Astrocyte of the spinal cord (primary cell): ENCODE results near the gene CRELD2.

Experiments
- DNase-seq: peaks from one replicate; pipeline ENCODE4 v3.0.0; 2011; ENCODE audit warnings: low read depth, low spot score
- H3K4me3 ChIP-seq: 2 replicates; pipeline ENCODE4 v1.5.1; 2011; ENCODE audit warnings: low read depth, mild to moderate bottlenecking, low read length, moderate library complexity
- in situ Hi-C: cut with HindIII; loops from 2 replicates; pipeline ENCODE4 v1.10.0; 2017; ENCODE audit warnings: low sequenced_read_pairs
- TF ChIP-seq, protein P1 (sequence below): IDR thresholded peaks from 2 replicates; pipeline ENCODE4 v1.5.1; 2012; ENCODE audit warnings: low read depth, mild to moderate bottlenecking, low read length, inconsistent platforms

Gene CRELD2

DNA sequence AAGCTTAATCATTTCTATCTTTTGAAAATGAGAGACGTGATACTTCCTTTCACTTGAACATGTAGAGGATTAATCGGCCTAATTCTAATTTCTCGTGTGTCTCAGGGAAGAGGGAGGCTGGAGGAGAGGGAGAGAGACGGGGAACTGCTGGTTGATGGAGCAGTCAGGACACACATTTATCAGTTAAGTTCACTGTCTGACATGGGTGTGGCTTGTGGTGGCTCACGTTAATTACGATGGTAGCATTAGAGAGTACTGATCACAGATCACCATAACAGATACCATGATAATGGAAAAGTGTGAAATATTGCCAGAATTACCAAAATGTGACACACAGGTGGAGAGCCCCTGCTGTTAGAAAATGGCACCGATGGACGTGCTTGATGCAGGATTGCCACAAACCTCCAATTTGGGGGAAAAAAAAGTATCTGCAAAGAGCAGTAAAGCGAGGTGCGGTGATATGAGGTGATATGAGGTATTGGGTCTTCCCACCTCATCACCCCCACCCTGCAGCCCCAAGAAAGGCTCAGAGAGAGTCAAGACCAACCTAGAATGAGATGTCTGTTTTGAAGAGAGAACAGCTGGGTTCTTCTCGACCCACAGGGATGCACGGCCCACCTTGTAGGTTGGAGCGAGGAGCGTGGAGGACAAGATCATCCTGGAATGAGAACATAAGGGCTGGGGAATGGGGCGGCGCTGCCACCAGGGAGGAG is 45.0 kb upstream of the CRELD2 start:
- TF ChIP-seq, protein P1, sequence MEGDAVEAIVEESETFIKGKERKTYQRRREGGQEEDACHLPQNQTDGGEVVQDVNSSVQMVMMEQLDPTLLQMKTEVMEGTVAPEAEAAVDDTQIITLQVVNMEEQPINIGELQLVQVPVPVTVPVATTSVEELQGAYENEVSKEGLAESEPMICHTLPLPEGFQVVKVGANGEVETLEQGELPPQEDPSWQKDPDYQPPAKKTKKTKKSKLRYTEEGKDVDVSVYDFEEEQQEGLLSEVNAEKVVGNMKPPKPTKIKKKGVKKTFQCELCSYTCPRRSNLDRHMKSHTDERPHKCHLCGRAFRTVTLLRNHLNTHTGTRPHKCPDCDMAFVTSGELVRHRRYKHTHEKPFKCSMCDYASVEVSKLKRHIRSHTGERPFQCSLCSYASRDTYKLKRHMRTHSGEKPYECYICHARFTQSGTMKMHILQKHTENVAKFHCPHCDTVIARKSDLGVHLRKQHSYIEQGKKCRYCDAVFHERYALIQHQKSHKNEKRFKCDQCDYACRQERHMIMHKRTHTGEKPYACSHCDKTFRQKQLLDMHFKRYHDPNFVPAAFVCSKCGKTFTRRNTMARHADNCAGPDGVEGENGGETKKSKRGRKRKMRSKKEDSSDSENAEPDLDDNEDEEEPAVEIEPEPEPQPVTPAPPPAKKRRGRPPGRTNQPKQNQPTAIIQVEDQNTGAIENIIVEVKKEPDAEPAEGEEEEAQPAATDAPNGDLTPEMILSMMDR: no peak
- no peak for DNase-seq
- no peak overlapping the region for H3K4me3 ChIP-seq
- in situ Hi-C loops: no loop called here

DNA sequence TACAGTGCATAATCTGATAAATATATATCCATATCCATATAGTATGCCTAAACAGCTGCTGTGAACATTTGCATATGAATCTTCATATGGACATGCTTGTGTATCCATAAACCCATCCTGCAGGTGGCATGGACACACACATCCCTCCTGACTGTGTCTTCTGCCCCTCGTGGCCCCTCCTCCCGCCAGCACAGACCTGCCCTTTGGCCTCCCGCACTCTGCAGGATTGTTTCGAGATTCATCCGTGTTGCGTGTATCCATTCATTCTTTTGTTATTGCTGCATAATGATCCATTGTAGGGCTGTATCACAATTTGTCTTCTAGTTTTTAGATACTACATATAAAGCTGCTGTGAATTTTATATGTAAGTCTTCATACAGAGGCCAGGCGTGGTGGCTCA is 40.8 kb upstream of the CRELD2 start:
- in situ Hi-C loops: no loop called here
- TF ChIP-seq, protein P1: no peak
- H3K4me3 ChIP-seq: no peak overlapping the region
- DNase-seq: no peak

DNA sequence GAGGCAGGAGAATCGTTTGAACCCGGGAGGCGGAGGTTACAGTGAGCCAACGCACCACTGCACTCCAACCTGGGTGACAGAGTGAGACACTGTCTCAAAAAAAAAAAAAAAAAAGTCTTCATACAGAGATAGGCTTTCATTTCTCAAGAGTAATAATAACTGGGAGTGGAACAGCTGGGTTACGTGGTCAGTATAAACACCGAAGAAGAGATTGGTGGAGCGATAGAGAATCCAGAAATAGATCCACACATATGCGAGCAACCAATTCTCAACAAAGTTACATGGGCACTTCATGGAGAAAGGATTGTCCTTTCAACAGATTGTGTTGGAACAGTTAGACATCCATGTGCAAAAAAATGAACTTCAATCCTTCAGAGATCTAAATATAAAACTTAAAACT is 40.2 kb upstream of the CRELD2 start:
- H3K4me3 ChIP-seq: no peak overlapping the region
- TF ChIP-seq, protein P1: no peak
- no peak for DNase-seq
- in situ Hi-C loops: no loop called here

DNA sequence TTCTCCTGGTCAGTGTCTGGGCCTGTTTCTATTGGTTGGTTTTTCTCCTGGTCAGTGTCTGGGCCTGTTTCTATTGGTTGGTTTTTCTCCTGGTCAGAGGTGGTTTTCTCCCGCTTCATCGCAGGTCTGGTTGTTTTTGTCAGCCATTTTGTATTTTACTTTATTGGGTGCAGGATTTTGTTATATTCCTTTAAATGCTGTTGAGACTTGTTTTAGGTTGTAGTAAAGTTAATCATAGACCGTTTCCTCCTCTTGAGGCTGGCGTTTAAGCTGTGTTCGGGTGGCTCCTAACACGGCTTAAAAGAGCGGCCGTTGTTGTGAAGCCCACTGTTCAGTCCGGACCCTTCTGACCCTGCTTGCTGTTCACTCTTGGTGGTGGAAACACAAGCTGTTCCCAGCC is 38.6 kb upstream of the CRELD2 start:
- DNase-seq: no peak
- H3K4me3 ChIP-seq: no peak overlapping the region
- in situ Hi-C loops: no loop called here
- TF ChIP-seq, protein P1: no peak

DNA sequence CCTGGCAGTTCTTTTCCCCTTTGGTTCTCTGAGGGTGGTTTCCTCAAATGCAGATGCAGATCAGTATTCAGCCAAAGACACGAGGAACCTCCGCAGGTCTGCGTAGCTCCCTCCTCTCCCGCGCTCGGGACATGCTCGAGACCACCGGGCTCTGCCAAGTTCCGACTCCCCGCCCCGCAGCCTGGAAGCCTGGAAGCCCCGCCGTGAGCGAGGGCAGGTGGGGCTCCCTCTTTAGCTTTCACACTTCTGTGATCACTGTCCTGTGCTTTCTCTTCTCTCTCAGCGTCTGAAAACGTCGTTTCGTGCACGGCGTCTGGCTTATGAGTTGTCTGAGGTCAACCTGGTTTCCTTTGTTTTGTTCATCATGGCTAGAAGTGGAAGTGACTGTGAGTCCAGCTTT is 38.2 kb upstream of the CRELD2 start:
- in situ Hi-C loops: no loop called here
- DNase-seq: peak; percentile 7

DNA sequence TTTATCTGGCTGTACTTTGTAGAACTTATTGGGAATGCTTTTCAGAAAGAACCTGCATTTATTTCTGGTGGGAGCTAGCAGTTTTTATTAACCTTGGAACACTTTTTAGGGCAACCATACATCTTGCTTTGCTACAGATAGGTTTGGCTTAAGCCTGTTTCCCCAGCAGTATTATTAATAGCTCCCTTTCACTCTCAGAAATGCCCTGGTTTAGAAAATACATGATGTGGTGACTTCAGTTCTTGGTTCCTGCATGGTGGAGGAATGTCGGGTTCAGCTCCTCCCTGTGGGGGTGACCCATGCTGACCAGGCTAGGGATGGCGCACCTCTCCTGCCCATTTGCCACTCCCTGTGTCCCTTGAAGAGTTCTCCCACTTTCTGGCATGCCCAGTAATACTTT is 36.6 kb upstream of the CRELD2 start:
- no peak overlapping the region for H3K4me3 ChIP-seq
- DNase-seq: no peak
- in situ Hi-C loops: no loop called here
- TF ChIP-seq, protein P1: no peak

More for the DNA sequence above, 38.2 kb upstream of the CRELD2 start:
- no peak overlapping the region for H3K4me3 ChIP-seq
- TF ChIP-seq, protein P1: no peak
